ENCODE measurements around the gene NPM3.

DNA sequence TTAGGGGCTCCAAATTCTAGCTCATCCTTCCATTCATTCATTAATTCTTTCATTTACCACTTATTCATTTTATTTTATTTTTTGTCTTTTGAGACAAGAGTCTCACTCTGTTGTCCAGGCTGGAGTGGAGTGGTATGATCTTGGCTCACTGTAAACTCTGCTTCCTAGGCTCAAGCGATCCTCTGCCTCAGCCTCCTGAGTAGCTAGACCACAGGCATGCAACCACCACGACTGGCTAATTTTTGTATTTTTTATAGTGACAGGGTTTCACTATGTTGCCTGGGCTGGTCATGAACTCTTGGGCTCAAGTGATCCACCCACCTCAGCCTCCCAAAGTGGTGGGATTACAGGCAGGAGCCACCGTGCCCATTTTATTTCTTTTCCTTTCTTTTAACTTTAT is 39.0 kb downstream of the NPM3 start:
- no peak for TF ChIP-seq POLR2AphosphoS5 (IDR thresholded peaks at IDR 0.05; ENCODE audit: borderline replicate concordance, low read depth, low read length)
- no peak for TF ChIP-seq EZH2 (IDR thresholded peaks at IDR 0.05)
- TF ChIP-seq FOXP2 (optimal IDR thresholded peaks at IDR 0.05; ENCODE audit: control extremely low read depth, extremely low read length, insufficient read depth): no peak
